ENCODE data around the gene CDC42SE1. TPM values are rescaled to one million over a fixed set of nuclear protein-coding genes. Genes with fewer than 3 reads are reported as not detected.

CDC42SE1 gene
- total and polyA plus RNA-seq, 9 of the 15 experiments (the other 6 are each of a cell fraction or from before 2014, with no cell fraction given): 78.1 to 189 (median 114) TPM

DNA sequence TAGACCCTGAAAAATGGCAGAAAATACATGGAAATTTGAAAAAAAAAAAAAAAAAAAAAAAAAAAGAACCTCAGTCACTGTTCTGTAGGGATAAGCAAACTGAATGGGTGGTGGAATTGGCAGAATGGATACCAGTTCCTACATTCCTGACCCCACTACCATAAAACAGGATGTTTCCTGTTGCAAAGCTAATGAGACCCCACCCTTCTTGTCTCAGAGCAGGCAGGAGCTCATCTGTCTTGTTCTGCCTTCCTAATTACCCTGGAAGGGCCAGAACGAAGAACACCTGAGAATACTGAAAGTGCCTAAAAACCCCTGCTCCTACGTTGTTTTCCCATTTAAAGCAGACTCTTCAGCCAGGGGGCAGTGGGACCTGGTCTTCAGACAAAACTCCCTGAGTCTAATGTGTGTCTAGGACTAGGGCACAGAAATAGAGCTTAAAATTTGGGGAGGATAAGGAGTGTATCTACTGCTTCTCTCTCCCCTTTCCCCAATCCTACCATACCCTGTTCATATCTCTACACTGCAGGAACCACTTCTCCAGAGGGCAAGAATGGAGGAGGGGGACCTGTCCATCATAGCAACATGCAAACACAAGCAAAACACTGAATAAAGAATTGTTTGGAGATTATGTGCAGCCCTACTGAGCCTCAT is 7.9 kb downstream of the CDC42SE1 start (continued):
- TF ChIP-seq, protein P1, sequence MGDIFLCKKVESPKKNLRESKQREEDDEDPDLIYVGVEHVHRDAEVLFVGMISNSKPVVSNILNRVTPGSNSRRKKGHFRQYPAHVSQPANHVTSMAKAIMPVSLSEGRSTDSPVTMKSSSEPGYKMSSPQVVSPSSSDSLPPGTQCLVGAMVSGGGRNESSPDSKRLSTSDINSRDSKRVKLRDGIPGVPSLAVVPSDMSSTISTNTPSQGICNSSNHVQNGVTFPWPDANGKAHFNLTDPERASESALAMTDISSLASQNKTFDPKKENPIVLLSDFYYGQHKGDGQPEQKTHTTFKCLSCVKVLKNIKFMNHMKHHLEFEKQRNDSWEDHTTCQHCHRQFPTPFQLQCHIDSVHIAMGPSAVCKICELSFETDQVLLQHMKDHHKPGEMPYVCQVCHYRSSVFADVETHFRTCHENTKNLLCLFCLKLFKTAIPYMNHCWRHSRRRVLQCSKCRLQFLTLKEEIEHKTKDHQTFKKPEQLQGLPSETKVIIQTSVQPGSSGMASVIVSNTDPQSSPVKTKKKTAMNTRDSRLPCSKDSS (IDR thresholded peaks at IDR 0.05; ENCODE audit: low read depth, partially characterized antibody): no peak
- no peak for TF ChIP-seq TRIM24 (IDR thresholded peaks at IDR 0.05)
- TF ChIP-seq ARID3B (CRISPR knock-in tag; IDR thresholded peaks at IDR 0.05; ENCODE audit: borderline replicate concordance): no peak
- TF ChIP-seq, protein P2, sequence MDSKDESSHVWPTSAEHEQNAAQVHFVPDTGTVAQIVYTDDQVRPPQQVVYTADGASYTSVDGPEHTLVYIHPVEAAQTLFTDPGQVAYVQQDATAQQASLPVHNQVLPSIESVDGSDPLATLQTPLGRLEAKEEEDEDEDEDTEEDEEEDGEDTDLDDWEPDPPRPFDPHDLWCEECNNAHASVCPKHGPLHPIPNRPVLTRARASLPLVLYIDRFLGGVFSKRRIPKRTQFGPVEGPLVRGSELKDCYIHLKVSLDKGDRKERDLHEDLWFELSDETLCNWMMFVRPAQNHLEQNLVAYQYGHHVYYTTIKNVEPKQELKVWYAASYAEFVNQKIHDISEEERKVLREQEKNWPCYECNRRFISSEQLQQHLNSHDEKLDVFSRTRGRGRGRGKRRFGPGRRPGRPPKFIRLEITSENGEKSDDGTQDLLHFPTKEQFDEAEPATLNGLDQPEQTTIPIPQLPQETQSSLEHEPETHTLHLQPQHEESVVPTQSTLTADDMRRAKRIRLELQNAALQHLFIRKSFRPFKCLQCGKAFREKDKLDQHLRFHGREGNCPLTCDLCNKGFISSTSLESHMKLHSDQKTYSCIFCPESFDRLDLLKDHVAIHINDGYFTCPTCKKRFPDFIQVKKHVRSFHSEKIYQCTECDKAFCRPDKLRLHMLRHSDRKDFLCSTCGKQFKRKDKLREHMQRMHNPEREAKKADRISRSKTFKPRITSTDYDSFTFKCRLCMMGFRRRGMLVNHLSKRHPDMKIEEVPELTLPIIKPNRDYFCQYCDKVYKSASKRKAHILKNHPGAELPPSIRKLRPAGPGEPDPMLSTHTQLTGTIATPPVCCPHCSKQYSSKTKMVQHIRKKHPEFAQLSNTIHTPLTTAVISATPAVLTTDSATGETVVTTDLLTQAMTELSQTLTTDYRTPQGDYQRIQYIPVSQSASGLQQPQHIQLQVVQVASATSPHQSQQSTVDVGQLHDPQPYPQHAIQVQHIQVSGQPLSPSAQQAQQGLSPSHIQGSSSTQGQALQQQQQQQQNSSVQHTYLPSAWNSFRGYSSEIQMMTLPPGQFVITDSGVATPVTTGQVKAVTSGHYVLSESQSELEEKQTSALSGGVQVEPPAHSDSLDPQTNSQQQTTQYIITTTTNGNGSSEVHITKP (IDR thresholded peaks at IDR 0.05; ENCODE audit: partially characterized antibody): no peak
- no peak for TF ChIP-seq ZNF124 (CRISPR knock-in tag; IDR thresholded peaks at IDR 0.05)
- no peak for TF ChIP-seq PHB (CRISPR knock-in tag; IDR thresholded peaks at IDR 0.05)
- no peak for TF ChIP-seq TEAD2 (tag; IDR thresholded peaks at IDR 0.05)
- TF ChIP-seq ZNF639 (CRISPR knock-in tag; conservative IDR thresholded peaks at IDR 0.05 in 1 of 2, IDR thresholded peaks at IDR 0.05 in 1 of 2): no peak
- TF ChIP-seq, protein P3, sequence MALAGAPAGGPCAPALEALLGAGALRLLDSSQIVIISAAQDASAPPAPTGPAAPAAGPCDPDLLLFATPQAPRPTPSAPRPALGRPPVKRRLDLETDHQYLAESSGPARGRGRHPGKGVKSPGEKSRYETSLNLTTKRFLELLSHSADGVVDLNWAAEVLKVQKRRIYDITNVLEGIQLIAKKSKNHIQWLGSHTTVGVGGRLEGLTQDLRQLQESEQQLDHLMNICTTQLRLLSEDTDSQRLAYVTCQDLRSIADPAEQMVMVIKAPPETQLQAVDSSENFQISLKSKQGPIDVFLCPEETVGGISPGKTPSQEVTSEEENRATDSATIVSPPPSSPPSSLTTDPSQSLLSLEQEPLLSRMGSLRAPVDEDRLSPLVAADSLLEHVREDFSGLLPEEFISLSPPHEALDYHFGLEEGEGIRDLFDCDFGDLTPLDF (CRISPR knock-in tag; IDR thresholded peaks at IDR 0.05): no peak
- no peak for TF ChIP-seq RUNX1 (IDR thresholded peaks at IDR 0.05; ENCODE audit: low read depth)
- TF ChIP-seq POLR2AphosphoS2 (IDR thresholded peaks at IDR 0.05; ENCODE audit: low read length): peak; percentile 73; the same call in 1 of the 2 replicates
- no peak for TF ChIP-seq CHCHD3 (CRISPR knock-in tag; IDR thresholded peaks at IDR 0.05)
- peak; percentile 3; the same call in 1 of the 2 replicates for TF ChIP-seq POLR2G (IDR thresholded peaks at IDR 0.05; ENCODE audit: low read depth, low read length)
- TF ChIP-seq SMARCC2 (IDR thresholded peaks at IDR 0.05; ENCODE audit: low read depth): no peak

Measured in K562 (cell line).